Thoracic aorta (tissue), 2 donors: ENCODE data around the gene CXCL14. TPM values are rescaled to one million over a fixed set of nuclear protein-coding genes. Genes with fewer than 3 reads are reported as not detected.
"Not testable (repeated sequence)": the region's sequence is repeated elsewhere in the genome, so short reads cannot be mapped to it uniquely, and the experiment has no call there.

Experiments used
- ATAC-seq: fragments of 150-250 bp; one replicate; pipeline ENCODE4 v1.8.0; 2017; ENCODE audit warnings: low read depth; ENCODE audit not compliant: insufficient number of reproducible peaks, low FRiP score
- DNase-seq: peaks from one replicate; pipeline ENCODE4 v3.0.0-alpha.2; 2020; ENCODE audit warnings: low spot score
- H3K27ac ChIP-seq, 2 donors: fragments of 200-600 bp; sonication (generic); 1 replicate in 1 of 2; 2 replicates in 1 of 2; pipeline ENCODE4 v1.5.1; 2016; ENCODE audit warnings: mild to moderate bottlenecking in 2 of 2, moderate library complexity in 2 of 2
- H3K27me3 ChIP-seq: fragments of 200-600 bp; sonication (generic); replicated peaks from 2 replicates; pipeline ENCODE4 v1.6.0; 2016; ENCODE audit warnings: mild to moderate bottlenecking; ENCODE audit not compliant: insufficient read depth
- H3K36me3 ChIP-seq: fragments of 200-600 bp; sonication (generic); one replicate; pipeline ENCODE4 v1.5.1; 2016
- H3K4me1 ChIP-seq, 2 donors: fragments of 200-600 bp; sonication (generic); 1 replicate in 1 of 2; 2 replicates in 1 of 2; pipeline versions ENCODE4 v1.5.1 to v1.6.0; 2016; ENCODE audit warnings: low read depth in 2 of 2, mild to moderate bottlenecking in 1 of 2; ENCODE audit not compliant: control insufficient read depth in 1 of 2
- H3K4me3 ChIP-seq: fragments of 200-600 bp; sonication (generic); 2 replicates; pipeline ENCODE4 v1.5.1; 2016; ENCODE audit warnings: mild to moderate bottlenecking
- H3K9me3 ChIP-seq: fragments of 200-600 bp; sonication (generic); 2 replicates; pipeline ENCODE4 v1.5.1; 2016
- CTCF ChIP-seq: fragments of 200-600 bp; sonication (generic); IDR thresholded peaks from one replicate; pipeline ENCODE4 v1.5.1; 2019; ENCODE audit warnings: antibody characterized with exemption
- total RNA-seq, 2 donors: library from RNA; depleted of rRNA; stranded (reverse); fragments of >200 nt; gene quantifications; one replicate each; pipeline versions ENCODE4 v1.1.0 to v1.2.3, GENCODE V29; 2016

CXCL14 gene
- total RNA-seq, 2 donors from 2014 or later = 27.5 to 28.7 TPM

DNA sequence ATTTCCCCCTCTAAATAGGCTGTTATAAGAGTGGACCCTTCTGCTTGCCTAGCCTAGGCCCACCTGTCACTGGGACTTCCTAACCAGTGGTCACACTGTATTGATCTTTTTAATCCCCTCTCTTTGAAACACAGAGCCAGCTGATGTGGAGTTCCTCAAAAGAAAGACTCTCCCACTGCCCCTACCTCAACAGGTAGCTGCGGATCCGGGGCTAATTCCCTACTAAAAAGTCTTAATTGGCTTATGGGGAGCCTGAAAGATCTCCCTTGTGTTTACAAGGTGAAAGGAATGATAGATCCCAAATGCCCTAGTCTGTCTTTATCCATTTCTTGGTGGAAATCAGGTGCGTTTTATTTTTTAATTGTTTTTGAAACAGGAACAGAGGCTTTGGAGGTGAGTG, 45.0 kb downstream of the CXCL14 start:
- Histone ChIP-seq H3K4me1 (peaks cover 0 to 16% of the 10 kb centered on the region in 2 donors), H3K9me3 (no peaks in the 10 kb centered on the region), H3K27ac (no peak overlapping the region), H3K27me3 (peaks cover 8% of the 10 kb centered on the region), H3K4me3 (no peak overlapping the region), H3K36me3 (no peaks in the 10 kb centered on the region)
- no peak for ATAC-seq
- no peak for DNase-seq
- TF ChIP-seq CTCF = no peak

DNA sequence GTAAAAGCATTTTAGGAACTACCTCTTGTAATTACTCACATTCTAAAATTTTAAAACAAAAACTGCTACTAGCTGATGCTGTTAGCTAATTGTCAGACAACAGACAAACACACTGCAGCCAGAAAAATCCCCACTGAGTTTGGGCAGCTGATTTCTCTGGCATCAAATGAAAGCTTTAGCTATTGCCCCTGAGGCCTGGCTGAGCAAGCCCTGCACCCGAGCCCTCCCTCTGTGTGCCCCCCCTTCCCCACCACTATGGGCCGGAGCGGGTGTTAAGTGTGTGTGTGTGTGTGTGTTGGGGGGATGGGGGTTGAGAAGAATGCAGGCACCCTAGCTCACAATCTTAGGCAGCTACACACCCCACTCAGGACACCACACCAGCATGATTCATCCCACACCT, 45.5 kb downstream of the CXCL14 start:
- ATAC-seq = no peak
- Histone ChIP-seq H3K4me3 (no peak overlapping the region), H3K4me1 (peaks cover 0 to 16% of the 10 kb centered on the region in 2 donors), H3K36me3 (no peaks in the 10 kb centered on the region), H3K27ac (no peak overlapping the region), H3K9me3 (no peaks in the 10 kb centered on the region), H3K27me3 (peaks cover 8% of the 10 kb centered on the region)
- no peak for DNase-seq
- TF ChIP-seq CTCF = no peak

DNA sequence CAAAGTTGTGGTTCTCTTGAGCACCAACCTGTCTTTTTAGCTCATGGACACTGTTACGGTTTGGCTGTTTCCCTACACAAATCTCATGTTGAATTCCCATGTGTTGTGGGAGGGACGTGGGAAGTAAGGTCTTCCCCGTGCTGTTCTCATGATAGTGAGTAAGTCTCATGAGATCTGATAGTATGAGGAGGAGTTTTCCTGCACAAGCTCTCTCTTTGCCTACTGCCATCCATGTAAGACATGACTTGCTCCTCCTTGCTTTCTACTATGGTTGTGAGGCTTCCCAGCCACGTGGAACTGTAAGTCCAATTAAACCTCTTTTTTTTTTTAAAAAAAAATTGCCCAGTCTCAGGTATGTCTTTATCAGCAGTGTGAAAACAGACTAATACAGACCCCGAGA, 49.2 kb downstream of the CXCL14 start:
- H3K27me3 ChIP-seq, H3K4me3 ChIP-seq, H3K36me3 ChIP-seq, H3K4me1 ChIP-seq, ATAC-seq, DNase-seq, H3K27ac ChIP-seq, H3K9me3 ChIP-seq: not testable (repeated sequence)

GRCh38 chr5:135526924-135527323, 51.9 kb downstream of the CXCL14 start:
- H3K4me1 ChIP-seq = no peaks in the 10 kb centered on the region
- H3K27ac ChIP-seq = no peak overlapping the region
- H3K27me3 ChIP-seq = no peaks in the 10 kb centered on the region
- DNase-seq (no peak), ATAC-seq (no peak)
- H3K9me3 ChIP-seq = no peaks in the 10 kb centered on the region
- H3K36me3 ChIP-seq = no peaks in the 10 kb centered on the region
- no peak overlapping the region for H3K4me3 ChIP-seq
- TF ChIP-seq CTCF = no peak

GRCh38 chr5:135521964-135522363, 56.8 kb downstream of the CXCL14 start:
- Histone ChIP-seq H3K36me3 (no peaks in the 10 kb centered on the region), H3K27me3 (no peaks in the 10 kb centered on the region), H3K4me3 (no peak overlapping the region), H3K9me3 (no peaks in the 10 kb centered on the region), H3K27ac (no peak overlapping the region), H3K4me1 (no peaks in the 10 kb centered on the region)
- no peak for ATAC-seq
- TF ChIP-seq CTCF = no peak
- no peak for DNase-seq

Other genes with a start within 250 kb of the CXCL14 start
- gene MACROH2A1, start 179.8 kb downstream of the CXCL14 start, total RNA-seq = 100 to 1,000 TPM; 153 to 192 TPM
- not detected for gene DCANP1, start 131.6 kb downstream of the CXCL14 start, total RNA-seq
- not detected for gene TIFAB, start 126.6 kb downstream of the CXCL14 start, total RNA-seq
- not detected for gene NEUROG1, start 43.0 kb downstream of the CXCL14 start, total RNA-seq